HG02588 (cell line): ENCODE results near the gene SARDH.

Source experiments
- ATAC-seq: cut with Tn5 transposase; IDR thresholded peaks from one replicate; pipeline ENCODE4 v1.9.1; 2021; ENCODE audit warnings: mild to moderate bottlenecking, moderate library complexity; ENCODE audit not compliant: unreplicated experiment

Gene SARDH

GRCh38 chr9:133733796-133734533 lies 4.2 kb downstream of the SARDH start:
- ATAC-seq, result no peak

- no peak for ATAC-seq
These were observed 4.7 kb downstream of the SARDH start for GRCh38 chr9:133733421-133733795.

- no peak for ATAC-seq
These were observed 5.3 kb downstream of the SARDH start for GRCh38 chr9:133732639-133733408.

GRCh38 chr9:133731876-133732638 lies 6.1 kb downstream of the SARDH start:
- no peak for ATAC-seq

GRCh38 chr9:133730994-133731715 lies 7.0 kb downstream of the SARDH start:
- no peak for ATAC-seq

- no peak for ATAC-seq
These were observed 8.4 kb downstream of the SARDH start for GRCh38 chr9:133729617-133730281.

- no peak for ATAC-seq
These were observed 9.1 kb downstream of the SARDH start for GRCh38 chr9:133728856-133729616.

- no peak for ATAC-seq
These were observed 10.2 kb downstream of the SARDH start for GRCh38 chr9:133727876-133728441.

- no peak for ATAC-seq
These were observed 10.8 kb downstream of the SARDH start for GRCh38 chr9:133727277-133727875.

GRCh38 chr9:133726401-133727276 lies 11.5 kb downstream of the SARDH start:
- no peak for ATAC-seq

- no peak for ATAC-seq
These were observed 12.3 kb downstream of the SARDH start for GRCh38 chr9:133725886-133726285.

- ATAC-seq, result no peak
These were observed 19.4 kb downstream of the SARDH start for GRCh38 chr9:133718563-133719315.

GRCh38 chr9:133717113-133718031 lies 20.8 kb downstream of the SARDH start:
- ATAC-seq, result no peak

- ATAC-seq, result no peak
These were observed 21.5 kb downstream of the SARDH start for GRCh38 chr9:133716564-133717112.

GRCh38 chr9:133715866-133716563 lies 22.1 kb downstream of the SARDH start:
- no peak for ATAC-seq
